T-helper 9 cell (primary cell): ENCODE data around the gene ZSCAN32.

Experiments
- DNase-seq: peaks from one replicate; pipeline ENCODE4 v3.0.0-alpha.2; 2020

Gene ZSCAN32

GRCh38 chr16:3356118-3356517, 44.7 kb downstream of the ZSCAN32 start:
- no peak for DNase-seq

DNA sequence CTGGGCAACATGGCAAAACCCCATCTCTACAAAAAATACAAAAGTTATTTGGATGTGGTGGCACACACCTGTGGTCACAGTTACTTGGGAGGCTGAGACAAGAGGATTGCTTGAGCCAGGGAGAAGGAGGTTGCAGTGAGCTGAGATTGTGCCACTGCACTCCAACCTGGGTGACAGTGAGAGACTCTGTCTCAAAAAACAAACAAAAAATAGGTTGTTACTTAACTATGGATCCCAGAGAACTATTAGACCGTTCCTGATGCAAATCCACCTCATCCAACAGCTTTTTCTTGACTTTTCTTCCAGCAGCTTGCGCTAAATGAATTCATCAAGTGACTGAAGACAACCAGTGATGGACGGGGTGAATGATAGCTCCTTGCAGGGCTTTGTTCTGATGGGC, 45.2 kb downstream of the ZSCAN32 start, which contains the start of gene OR2C1:
TSS of gene OR2C1 (plus strand) at position 301 of the 400 bp plus-strand sequence. CDS start at position 353, 52 bp downstream.
- no peak for DNase-seq

- DNase-seq: no peak
Measured at GRCh38 chr16:3349175-3349574, 51.6 kb downstream of the ZSCAN32 start.

- no peak for DNase-seq
Measured at GRCh38 chr16:3348547-3349167, 52.1 kb downstream of the ZSCAN32 start.

- no peak for DNase-seq
Measured at GRCh38 chr16:3347586-3347985, 53.2 kb downstream of the ZSCAN32 start.

- DNase-seq: no peak
Measured at GRCh38 chr16:3346041-3346440, 54.8 kb downstream of the ZSCAN32 start.
